ENCODE results near the gene REV3L.
"Not testable (repeated sequence)": the region's sequence is repeated elsewhere in the genome, so short reads cannot be mapped to it uniquely, and the experiment has no call there.

The REV3L gene

DNA sequence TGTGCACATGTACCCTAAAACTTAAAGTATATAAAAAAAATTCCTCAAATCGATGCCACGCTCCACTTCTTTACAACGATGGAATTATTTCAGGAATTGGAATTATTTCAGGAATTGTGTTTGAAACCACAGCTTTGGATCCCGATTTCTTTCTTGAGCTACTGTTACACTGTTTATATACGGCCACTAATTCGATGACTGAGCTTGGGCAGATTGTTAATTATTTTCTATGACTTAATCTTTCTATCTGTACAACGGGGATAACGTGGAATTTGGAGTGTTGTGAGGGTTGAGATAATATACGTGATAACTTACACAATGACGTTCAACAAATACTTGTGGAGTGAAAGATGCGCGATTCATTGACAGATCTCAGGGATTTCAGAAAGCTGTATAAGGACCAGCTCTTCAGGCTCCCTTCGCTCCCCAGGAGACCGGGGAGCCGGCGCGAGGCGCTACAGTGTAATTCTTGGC, 224.4 kb downstream of the REV3L start:
- DNase-seq (ENCODE audit: low spot score): no peak

DNA sequence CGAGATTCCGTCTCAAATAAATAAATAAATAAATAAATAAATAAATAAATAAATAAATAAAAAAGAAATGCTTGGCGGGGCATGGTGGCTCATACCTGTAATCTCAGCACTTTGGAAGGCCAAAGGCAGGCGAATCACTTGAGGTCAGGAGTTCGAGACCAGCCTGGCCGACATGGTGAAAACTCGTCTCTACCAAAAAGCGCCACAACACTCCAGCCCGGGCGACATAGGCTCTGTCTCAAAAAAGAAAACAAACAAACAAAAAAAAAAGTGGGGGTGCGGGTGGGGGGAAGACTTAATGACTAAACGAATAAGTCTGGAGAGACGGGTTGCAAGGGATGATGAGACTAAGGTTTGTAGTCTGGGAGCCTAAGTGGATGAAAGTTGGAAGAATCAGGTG, 225.0 kb downstream of the REV3L start:
- DNase-seq (ENCODE audit: low spot score): no peak

- no peak for DNase-seq (ENCODE audit: low spot score)
These were observed 226.4 kb downstream of the REV3L start for GRCh38 chr6:111256646-111257045.

GRCh38 chr6:111255838-111256237, 227.2 kb downstream of the REV3L start:
- DNase-seq (ENCODE audit: low spot score): not testable (repeated sequence)

DNA sequence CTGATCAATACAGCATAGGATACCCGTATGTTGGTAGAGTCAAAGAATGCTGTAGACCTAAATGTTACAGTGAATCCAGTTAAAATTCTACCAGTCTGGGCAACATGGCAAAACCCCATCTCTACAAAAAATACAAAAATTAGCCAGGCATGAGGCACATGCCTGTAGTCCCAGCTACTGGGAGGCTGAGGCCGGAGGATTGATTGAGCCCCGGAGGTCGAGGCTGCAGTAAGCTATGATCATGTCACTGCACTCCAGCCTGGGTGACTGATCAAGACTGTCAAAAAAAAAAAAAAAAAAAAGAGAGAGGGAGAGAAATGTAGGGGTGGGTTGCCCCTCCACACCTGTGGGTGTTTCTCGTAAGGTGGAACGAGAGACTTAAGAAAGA, 228.2 kb downstream of the REV3L start:
- DNase-seq (ENCODE audit: low spot score): no peak

DNA sequence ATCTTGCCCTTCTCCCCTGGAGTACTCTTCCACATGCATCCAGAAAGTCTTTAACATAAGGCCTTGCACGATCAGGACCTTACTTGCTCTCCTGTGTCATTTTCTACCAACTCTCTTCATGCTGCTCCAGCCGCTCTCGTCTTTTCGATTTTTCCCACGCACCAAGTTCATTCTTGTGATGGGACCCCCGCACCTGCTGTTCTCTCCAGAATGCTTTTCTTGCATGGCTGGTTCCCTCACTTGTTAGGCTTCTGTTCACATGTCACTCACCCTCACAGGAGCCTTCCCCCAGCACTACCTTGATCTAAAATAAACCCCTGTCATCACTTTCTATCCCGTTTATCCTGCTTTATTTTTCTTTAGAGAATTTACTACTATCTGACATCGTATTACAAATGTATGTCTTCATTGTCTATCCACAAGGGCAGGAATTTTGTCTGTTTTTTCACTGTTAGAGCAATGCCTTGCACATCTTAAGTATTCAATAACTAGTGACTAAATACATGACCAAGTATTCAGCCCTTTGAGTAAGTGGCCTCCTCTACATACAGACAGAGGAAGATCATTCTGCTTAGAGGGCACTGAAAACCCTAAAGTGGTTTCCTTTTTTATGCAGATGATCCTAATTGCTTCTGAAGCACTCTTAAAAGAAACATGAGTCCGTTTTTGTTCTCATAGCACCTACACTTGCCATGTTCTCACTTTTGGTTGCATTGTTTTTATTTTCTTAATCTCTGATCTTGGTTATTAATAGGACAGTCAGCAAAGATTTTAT, 228.8 kb downstream of the REV3L start:
- DNase-seq (ENCODE audit: low spot score): no peak

DNA sequence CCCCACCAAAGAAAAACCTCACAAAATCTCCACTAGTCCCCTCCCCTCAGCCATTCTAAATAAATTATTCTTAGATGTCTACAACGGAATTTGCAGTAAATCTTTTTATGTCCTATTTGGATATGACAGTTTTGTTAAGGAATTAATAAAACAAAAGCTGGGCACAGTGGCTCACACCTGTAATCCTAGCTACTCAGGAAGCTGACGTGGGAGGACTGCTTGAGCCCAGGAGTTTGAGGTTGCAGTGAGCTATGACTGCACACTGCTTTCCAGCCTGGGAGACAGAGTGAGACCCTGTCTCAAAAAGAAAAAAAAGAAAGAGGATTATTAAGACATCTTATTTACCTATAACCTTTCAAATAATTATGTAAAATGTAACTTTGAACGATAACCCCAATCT, 230.3 kb downstream of the REV3L start:
- no peak for DNase-seq (ENCODE audit: low spot score)

DNA sequence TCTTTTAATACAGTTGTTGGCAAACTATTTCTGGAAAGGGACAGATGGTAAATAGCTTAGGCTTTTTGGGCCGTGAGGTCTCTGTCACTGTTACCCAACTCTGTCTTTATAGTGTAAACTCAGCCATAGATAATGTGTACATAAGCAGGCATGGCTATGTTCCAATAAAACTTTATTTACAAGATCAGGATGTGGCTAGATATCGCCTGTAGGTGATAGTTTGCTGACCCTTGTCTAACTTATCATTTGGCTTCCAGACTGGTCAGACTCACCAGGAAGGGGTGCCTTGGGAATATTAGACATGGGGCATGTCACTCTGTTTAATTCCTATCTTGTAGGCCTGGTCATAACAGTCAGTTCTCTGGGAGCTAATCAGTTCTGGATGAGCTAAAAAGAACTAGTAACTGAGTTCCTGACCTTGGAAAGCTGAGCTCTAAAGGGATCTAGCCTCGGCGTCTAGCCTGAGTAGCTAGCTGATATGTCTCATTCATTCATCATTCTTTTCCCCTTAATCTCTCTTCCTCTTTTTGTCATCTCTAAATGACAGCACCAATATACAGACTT, 232.1 kb downstream of the REV3L start:
- no peak for DNase-seq (ENCODE audit: low spot score)
